Cardiac fibroblast (primary cell): Measurements from ENCODE around the gene CELA3B.

Experiments
- DNase-seq, 2 donors: peaks; one replicate each; pipeline versions ENCODE4 v3.0.0 to v3.0.0-alpha.2; 2010; ENCODE audit warnings: low read depth in 2 of 2
- H3K4me3 ChIP-seq, 2 donors: replicated peaks in 1 of 2; 1 replicate in 1 of 2; 2 replicates in 1 of 2; pipeline ENCODE4 v1.5.1; 2011; ENCODE audit warnings: low read depth in 2 of 2, low read length in 2 of 2, mild to moderate bottlenecking in 2 of 2, moderate library complexity in 1 of 2
- CTCF ChIP-seq: IDR thresholded peaks from one replicate; pipeline ENCODE4 v1.5.1; 2011; ENCODE audit warnings: low read depth, mild to moderate bottlenecking, low read length, inconsistent platforms

CELA3B gene

GRCh38 chr1:21946836-21947587 is 29.8 kb upstream of the CELA3B start:
- DNase-seq: no peak

GRCh38 chr1:21950734-21951133 is 26.1 kb upstream of the CELA3B start:
- no peak for DNase-seq
- TF ChIP-seq CTCF: no peak
- H3K4me3 ChIP-seq: no peak overlapping the region

More at GRCh38 chr1:21946836-21947587, 29.8 kb upstream of the CELA3B start:
- H3K4me3 ChIP-seq: no peak overlapping the region
- no peak for TF ChIP-seq CTCF

GRCh38 chr1:21951226-21951870 is 25.5 kb upstream of the CELA3B start:
- TF ChIP-seq CTCF: no peak
- DNase-seq: no peak
- no peak overlapping the region for H3K4me3 ChIP-seq

- no peak overlapping the region for H3K4me3 ChIP-seq
- no peak for DNase-seq
- TF ChIP-seq CTCF: peak; percentile 10
Measured at GRCh38 chr1:21952786-21953520, 23.9 kb upstream of the CELA3B start.

GRCh38 chr1:21955058-21955457 is 21.8 kb upstream of the CELA3B start:
- no peak overlapping the region for H3K4me3 ChIP-seq
- no peak for DNase-seq
- no peak for TF ChIP-seq CTCF

- peak in 1 of 2 donors; percentile 45 for DNase-seq
- no peak overlapping the region for H3K4me3 ChIP-seq
- TF ChIP-seq CTCF: no peak
Measured at GRCh38 chr1:21955501-21956281, 21.1 kb upstream of the CELA3B start.
